ENCODE results near the gene ZNF311.
"Not testable (repeated sequence)": the region's sequence is repeated elsewhere in the genome, so short reads cannot be mapped to it uniquely, and the experiment has no call there.

ZNF311 gene

DNA sequence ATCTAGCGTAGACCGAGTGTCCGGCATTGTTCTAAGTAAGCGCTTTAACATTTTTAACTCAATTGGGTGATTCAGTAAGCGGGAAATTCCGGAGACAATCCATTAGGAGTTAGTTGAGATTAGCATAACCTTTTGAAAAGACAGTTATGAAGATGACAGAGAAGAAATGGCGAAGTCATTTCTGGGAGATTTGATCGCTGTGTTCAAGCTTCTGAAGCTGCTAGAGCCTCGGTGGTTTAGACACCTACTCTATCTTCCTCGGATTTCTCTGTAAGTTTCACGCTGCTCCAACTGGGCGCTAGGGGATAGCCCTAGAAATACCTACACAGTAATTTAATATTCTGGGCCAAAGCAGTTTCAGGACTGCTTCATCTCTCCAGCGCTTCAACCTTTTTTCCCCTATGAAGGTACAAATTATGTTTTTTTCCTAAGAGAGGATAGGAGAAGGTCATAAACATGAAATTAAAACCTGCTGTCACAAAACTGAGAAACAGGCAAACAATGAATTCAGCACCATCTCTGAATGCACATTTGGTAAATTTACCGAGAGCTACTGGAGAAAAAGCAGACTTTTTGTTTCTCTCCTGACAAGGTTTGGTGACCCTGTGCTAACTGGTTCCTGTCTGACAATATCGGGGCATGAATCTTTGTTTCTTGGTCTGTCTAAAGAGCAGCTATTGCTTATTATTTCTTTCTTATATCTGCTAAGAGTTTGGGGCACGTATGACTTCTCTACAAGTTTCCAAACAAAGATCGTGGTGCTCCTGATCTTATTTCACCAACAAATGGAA, 22.4 kb downstream of the ZNF311 start:
- no peak for DNase-seq

DNA sequence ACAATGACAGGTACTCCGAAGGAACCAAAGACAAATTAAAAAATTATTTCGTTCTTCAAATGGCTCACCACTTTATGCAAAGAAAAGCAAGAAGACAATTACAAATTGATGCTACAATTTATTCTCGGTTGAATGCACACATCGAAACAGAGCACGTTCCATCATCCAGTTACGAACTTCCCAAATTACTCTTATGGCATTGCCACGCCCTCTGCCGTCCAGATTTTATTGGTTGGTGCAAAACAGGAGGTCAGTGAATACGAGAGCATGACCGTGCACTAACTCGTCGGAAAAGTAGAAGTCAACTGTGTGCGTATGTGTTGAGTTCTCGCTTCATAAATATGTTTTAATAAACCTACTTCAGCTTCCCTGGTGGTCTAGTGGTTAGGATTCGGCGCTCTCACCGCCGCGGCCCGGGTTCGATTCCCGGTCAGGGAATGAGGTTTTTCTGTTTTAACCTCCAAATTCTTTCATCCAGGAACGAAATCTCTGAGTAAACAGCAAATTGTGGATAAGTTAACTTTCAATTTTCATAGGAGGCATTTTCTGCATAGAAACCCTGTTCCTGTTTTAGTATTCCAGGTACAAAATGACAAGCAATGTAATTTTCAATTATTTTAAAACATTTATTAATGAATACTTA, 23.2 kb downstream of the ZNF311 start:
- peak; percentile 64 to 93 (median 83) for DNase-seq

- peak; percentile 53 to 93 (median 81) for DNase-seq
Observed at GRCh38 chr6:28981431-28981832, 23.7 kb downstream of the ZNF311 start.

DNA sequence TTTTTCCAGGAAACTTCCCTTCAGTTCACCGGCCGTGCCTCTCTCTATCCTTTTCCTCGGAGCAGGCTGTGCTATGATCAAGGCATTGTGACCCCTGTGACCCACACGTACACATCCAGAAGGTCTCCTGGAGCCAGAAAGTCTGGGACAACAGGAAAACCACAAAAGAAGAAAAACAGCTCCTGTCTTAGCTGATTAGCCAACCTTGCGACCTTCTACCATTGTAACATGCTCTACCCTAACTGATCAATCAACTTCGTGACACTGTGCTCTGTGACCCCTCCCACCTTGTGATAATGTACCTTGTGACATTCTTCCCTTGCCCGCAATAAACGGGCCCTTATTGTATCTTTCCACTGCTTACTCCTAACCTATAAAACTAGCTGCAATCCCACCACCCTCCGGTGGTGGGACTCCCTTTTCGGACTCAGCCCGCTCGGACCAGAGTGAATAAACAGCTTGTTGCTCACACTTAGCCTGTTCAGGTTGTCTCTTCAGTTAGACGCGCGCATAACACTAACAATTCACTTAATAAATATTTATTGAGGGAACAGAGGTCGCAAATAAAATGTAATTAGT, 24.2 kb downstream of the ZNF311 start:
- peak; percentile 33 to 83 (median 53) for DNase-seq

DNA sequence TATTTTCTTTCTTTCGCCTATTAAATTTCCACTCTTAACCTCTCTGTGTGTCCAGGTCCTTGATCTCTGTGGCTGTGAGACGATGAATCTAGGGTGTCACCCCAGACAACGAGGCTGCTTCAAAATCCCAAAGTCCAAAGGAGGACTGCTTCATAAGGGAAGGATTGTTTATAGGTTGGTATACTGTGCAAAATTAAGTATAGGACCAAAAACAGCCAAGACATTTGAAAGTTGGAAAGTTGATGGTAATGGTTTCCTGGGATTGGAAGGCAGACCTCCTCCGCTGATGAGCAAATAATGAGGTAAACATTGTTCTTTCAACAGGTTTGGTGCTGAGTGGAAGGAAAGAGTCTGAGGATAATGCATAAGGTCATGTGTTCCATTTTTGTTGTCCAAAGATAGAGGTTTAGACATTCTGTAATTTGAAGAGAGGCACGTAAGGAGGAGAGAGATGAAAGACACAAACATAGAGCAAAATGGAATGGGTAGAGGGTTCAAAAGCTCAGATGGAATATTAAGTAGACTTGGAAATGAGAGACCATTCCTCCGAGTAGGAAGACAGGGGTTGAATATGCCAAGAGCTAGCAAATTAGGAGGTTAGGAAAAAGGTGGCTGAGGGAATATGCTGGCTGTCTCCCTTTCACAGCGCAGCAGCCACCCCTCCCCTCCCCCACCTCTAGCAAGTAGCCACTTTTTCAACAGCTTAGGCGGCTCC, 24.8 kb downstream of the ZNF311 start:
- DNase-seq, result no peak

GRCh38 chr6:28979679-28980078, 25.4 kb downstream of the ZNF311 start:
- no peak for DNase-seq

- no peak for DNase-seq
Observed at GRCh38 chr6:28978959-28979561, 26.1 kb downstream of the ZNF311 start.

GRCh38 chr6:28978133-28978491, 27.0 kb downstream of the ZNF311 start:
- no peak for DNase-seq

- DNase-seq, result no peak
Observed at GRCh38 chr6:28977341-28978132, 27.6 kb downstream of the ZNF311 start.

DNA sequence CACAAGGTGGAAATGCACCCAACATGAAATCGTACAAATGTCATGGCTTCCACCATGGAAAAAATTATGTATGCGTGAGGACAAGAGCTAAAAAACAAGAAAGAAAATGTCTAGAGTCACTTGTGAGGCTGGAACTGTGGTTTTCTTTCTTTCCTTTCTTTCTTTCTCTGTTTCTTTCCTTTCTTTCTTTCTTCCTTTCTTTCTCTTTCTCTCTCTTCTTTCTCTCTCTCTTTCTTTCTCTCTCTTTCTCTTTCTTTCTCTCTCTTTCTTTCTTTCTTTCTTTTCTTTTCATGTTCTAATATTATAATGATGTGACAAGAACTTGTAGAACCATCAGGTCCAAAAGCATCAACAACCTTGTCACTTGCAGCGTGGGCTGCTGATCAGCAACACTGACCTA, 28.4 kb downstream of the ZNF311 start:
- no peak for DNase-seq

GRCh38 chr6:28974505-28974904, 30.6 kb downstream of the ZNF311 start:
- no peak for DNase-seq

DNA sequence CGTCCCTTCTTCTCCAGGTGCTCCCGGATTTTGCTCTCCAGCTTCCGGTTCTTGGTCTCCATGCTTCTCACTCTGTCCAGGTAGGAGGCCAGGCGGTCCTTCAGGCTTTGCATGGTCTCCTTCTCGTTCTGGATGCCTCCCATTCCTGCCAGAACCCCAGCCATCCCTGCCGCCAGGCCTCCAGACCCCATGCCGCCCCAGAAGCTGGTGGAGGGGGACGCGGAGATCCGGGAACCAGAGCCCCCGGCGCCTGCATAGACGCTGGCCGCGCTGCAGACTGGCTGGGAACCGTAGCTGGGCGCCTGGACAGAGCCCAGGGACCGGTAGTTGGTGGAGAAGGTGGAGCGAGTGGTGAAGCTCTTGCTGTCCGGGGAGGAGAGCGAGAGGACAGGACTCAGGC, 35.1 kb downstream of the ZNF311 start:
- not testable (repeated sequence) for DNase-seq

- no peak for DNase-seq
Observed at GRCh38 chr6:28969129-28969528, 36.0 kb downstream of the ZNF311 start.

DNA sequence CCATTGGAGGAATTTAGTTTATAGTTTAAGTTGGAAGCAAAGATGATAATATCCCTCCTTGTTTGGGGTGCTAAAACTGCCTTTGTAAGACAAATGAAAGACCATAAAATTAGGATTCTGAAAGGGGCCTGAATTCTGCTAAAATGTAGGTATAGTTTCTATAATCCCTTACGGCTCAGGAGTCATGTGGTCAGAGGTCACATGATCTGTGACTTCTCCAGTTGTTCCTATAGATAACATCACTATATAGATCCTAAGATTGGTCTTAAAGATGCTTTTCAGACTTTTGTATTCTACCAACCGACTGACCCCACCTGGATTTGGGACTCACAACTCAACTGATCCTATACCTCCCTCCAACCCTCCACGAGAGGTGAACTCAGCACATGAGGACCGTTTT, 36.6 kb downstream of the ZNF311 start:
- no peak for DNase-seq

- no peak for DNase-seq
Observed at GRCh38 chr6:28965706-28966105, 39.4 kb downstream of the ZNF311 start.

GRCh38 chr6:28960846-28961500, 44.1 kb downstream of the ZNF311 start:
- DNase-seq, result no peak

GRCh38 chr6:28958561-28959243, 46.4 kb downstream of the ZNF311 start:
- not testable (repeated sequence) for DNase-seq

- not testable (repeated sequence) for DNase-seq
Observed at GRCh38 chr6:28957795-28958314, 47.3 kb downstream of the ZNF311 start.

- no peak for DNase-seq
Observed at GRCh38 chr6:28956331-28956730, 48.8 kb downstream of the ZNF311 start.

- DNase-seq, result peak in 1 of 3 experiments; percentile 22
Observed at GRCh38 chr6:28953585-28954258, 51.4 kb downstream of the ZNF311 start.
